NAMALWA (cell line): Measurements from ENCODE around the gene SMIM10L1.

Experiments
- DNase-seq: peaks from one replicate; pipeline ENCODE4 v3.0.0-alpha.2; 2015; ENCODE audit warnings: low spot score

The SMIM10L1 gene

DNA sequence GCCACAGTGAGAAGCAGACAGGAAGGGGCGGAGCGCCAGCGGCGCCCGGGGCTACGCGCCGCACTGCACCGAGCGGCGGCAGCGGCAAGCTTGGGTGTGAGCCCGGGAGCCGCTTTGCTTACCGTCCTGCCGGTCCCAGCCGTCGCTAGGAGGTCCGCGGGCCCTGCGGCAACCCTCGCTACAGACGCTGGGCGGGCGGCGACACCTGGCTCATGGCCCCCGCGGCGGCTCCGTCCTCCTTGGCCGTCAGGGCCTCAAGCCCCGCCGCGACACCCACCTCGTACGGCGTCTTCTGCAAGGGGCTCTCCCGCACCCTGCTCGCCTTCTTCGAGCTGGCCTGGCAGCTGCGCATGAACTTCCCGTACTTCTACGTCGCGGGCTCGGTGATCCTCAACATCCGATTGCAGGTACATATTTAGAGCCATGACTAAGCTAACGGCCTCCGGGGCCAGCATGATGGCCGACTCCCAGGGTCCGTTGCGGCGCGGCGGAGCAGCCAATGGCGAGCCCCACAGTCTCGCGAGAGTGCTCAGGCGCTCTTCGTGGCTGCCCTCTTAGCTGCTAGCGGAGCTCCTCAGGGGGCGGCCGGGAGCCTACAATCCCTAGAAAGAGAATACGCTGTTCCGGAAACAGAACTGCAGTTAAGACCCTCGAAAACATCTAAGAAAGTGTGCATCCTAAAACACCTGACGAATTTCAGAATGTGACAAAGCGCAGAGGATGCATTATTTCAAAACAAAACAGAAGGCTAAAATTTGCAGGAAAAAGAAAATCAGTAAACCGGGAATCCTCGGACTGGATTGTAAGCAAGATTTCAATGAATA lies at the start of gene SMIM10L1:
Gene SMIM10L1, plus strand, starts transcription at position 50 of the 824 bp plus-strand sequence. Its CDS starts 163 bp downstream, at position 213.
- DNase-seq = peak; percentile 97

DNA sequence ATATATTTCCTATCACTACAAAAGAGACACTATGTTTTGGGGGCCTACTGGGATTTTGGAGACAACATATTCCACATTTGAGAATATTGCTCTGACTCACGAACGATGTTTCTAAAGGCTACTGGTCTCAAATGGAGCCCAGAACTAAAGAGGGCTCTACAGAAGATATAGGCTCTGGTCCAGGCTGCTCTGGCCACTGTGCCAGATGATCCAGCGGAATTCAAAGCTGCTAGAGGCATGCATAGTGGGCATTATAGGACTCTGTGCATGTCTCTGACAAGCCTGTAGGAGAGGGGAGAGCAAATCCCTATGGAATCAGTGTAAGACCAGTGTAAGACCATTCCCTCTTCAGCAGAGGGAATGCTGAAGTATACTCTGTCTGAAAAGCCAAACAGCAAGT lies 40.6 kb upstream of the SMIM10L1 start:
- DNase-seq = no peak

DNA sequence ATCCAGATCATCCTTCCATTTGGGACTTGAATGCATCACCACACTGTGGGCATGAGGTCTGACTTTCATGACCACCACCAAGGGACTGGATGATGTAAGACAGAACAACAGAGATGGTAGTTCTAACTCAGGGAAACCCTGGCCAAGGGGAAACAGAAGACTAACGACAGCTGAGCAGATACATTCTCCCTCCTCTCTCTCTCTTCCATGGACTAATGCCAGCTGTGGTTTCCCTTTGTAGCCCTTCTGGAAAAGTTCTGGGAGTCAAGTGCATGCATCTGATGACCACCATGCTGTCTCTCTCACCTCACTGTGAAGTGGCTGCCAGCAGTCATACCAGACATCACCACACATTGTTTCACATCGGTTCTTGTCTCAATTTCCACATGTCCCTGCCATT lies 40.0 kb upstream of the SMIM10L1 start:
- DNase-seq = no peak

DNA sequence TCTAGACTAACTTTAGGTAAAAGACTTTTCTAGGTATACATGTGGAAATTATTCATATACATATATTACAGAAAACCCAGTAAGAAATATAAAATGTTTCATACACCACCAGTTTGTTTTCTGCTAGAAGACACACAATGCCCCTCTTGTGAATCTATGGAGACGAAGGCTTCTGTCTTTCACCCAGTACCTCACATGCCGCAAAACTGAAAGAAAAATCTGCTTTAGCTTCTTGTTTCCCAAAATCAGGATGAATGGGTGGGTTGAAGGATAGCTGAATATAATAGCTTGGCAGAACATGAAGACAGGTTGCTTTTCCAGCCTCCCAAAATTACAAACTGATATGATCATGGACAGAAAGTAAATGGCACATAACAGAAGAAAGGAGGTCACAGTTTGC lies 37.8 kb upstream of the SMIM10L1 start:
- no peak for DNase-seq

DNA sequence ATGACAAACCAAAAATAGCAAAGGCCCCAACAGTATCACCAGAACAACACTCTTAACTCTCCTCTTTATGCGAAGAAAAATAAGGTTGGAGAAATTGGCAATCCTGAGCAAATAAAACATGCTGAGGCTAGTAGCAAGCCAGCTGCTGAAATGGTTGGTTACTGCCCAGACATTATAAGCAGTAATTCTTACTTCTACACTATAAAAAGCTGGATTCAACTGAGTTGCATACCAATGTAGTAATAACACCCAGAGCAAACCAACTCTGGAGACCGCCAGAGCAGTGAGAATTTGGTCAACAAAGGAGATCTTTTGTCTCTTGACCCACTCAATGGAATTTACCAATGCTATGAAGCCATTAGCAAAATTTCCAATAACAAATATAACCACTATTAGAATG lies 37.2 kb upstream of the SMIM10L1 start:
- DNase-seq = no peak

DNA sequence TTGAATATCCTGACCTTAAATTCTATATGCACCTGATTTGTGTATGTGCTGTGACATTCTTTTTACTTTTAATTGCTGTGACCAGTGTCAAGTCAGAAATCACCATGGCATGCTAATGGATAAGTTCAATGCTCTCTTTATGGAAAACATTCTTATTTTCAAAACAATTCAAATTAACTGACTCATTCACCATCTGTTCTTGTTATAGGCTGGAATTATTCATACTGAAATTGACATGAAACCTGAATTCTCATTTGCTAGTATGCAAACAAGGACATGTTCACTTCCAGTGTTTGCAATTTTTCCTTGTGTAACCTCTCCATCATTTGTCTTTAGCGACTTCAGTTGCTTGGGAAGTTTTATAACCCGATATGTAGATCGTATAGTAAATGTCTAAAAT lies 36.7 kb upstream of the SMIM10L1 start, which contains the start of gene TAS2R30:
Gene TAS2R30, minus strand, starts transcription at position 340 of the 400 bp plus-strand sequence. CDS start 400 bp downstream, outside the sequence.
- no peak for DNase-seq

DNA sequence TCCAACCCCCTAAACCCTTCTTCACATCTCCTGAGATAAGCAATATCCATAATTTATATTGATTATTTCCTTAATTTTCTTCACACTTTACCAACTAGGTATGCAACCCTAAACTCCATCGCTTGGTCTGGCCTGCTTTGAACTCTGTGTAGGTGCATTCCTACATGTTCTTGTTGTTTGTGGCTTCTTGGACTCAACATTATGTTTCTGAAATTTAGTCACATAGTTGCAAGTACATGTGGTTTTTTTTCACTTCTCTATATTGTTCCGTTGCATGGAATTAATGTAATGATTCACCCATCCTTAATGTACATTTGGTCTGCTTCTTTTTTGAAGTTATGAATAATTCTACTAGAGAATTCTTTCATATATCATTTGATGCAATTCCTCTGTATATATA lies 34.9 kb upstream of the SMIM10L1 start:
- no peak for DNase-seq

DNA sequence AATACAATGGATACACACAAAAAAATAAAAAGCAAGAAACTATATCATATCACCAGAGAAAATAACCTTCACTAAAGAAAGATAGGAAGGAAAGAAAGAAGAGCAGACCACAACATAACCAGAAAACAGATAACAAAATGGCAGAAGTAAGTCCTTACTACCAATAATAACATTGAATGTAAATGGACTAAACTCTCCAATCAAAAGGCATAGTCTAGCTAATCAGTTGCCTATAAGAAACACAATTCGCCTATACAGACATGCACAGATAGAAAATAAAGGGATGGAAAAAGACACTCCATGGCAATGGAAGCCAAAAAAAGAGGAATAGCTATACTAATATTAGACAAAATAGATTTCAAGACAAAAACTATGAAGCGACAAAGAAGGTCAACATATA lies 27.6 kb upstream of the SMIM10L1 start:
- DNase-seq = no peak

DNA sequence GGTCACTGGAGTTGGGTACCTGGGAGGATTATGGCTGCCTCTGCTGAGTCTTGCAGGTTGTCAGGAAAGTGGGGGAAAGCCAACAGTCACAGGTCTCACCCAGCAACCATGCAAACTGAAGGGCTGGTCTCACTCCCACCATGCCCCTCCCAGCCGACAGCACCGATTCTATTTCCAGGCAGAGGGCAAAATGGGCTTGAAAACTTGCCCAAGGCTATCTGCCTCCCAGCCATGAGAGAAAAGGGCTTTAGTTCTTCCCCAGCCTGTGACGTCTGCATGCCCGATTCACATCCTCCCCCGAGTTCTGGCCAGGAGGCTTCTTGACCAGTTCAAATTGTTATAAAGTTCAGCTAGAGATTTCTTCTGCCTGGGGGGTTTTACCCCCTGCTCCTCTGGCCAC lies 26.7 kb upstream of the SMIM10L1 start:
- DNase-seq = no peak

DNA sequence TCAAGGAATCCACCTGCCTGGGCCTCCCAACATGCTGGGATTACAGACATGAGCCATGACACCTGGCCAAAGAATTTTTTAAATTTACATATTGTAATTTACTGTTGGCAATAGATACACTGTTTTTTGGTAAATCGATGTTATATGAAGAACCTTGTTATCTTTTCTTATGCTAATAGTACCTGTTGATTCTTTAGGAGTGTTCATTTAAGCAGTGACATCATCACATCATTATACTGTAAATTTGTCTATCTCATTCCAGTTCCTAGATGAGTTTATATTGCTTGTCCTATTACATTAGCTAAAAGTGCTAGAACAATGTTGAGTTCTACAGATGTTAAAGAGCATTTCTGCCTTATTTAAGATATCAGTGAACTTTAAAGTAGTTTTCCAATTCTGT lies 23.6 kb upstream of the SMIM10L1 start:
- DNase-seq = no peak

DNA sequence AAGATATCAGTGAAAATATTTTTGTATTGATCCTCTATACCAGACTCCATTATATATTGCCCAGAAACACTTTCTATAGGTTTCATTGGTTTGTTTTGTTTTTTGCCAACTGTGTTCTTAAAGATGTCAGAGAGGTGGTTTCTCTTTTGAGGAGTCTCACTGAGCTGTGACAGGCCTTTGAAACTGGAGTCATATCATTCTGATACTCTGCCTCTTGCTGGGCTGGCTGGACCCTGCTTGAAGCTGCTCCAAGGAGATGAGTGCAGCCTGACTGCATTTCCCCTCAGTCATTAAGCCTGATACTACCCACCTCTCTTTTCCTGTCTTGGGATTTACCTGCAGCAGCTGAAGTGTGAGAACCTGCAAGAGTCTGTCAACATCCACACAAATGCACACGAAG lies 20.2 kb upstream of the SMIM10L1 start:
- no peak for DNase-seq

DNA sequence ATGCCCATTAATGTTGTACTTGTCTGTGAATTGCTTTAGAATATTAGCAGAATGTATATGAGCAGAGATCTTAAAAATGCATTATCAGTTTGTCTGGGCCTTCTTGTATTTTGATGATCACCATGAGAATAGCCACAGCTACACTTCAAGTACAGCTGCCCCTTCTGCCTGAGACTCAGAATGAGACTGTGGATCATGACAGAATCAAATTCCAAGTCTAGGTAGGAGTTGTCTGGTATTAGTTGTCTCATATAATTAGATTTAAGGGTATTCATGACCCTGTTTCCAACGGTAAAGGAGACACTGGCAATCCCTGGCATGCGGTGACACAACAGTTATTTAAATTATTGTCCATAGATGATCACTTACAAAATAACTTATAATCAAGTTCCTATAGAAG lies 18.3 kb upstream of the SMIM10L1 start:
- DNase-seq = no peak

DNA sequence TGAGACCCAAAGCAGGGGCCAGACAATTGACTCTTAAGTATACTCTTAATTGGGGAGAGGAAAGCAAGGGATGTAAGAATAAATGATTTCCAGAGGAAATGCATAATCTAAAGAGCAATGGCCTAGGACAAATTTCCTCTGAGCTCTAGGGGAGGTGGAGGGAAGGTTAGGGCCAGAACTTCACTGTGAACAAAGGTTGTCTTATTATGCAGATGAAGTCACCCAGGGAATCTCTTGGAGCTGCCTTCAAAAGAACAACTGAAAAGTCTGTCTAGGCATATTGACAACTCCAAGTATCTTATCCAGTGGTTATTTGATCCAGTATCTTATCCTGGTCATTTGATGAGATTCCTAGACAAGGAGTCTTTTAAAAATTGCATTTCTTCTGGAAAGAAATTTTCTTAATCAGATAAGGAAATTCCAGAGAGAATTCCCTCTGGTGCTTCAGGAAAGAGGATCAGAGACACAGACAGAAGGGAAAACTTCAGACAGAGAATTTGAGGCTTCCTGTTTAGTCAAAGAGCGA lies 16.5 kb upstream of the SMIM10L1 start:
- no peak for DNase-seq

DNA sequence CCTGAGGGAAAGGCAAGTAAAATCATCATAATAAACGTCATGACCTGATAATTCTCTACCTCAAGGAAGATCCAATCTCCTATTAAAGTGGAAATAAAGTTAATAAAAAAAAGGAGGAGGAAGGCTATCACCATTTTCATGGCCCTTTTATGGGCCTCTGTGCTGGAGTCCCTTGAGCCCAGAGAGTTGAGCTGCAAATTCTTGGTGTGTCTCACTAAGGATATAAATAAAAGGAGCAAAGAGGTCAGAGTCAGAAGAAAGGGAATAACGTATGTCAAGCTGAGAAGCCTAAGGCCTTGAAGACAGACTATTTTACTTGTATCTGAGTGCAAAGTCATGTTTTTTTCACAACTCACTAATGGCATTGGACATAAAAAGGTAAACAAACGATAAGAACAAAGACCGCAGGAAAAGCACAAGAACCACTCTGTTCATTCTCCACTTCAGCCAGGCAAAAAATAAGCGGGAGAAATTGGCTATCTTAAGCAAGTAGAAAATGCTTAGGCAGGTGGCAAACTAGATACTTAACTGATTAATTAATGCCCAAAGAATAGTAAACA lies 12.0 kb upstream of the SMIM10L1 start:
- no peak for DNase-seq

DNA sequence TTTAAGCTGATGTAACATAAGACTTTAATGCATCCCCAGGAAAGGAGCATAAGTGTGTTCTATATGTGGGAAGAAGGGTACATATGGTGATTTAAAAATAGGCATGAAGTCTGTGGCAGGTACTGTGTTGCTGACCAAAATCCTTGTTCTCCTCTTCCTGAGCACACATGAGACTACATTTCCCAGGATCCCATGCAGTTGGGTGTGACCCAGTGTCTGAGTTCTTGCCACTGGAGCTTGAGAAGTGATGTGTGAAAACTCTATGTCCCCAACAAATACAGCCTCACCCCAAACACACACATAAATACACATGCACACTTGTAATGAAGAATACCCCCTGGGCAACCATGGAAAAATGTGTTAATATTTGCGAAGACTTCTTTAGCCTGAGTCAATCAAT lies 8.5 kb upstream of the SMIM10L1 start:
- DNase-seq = no peak

DNA sequence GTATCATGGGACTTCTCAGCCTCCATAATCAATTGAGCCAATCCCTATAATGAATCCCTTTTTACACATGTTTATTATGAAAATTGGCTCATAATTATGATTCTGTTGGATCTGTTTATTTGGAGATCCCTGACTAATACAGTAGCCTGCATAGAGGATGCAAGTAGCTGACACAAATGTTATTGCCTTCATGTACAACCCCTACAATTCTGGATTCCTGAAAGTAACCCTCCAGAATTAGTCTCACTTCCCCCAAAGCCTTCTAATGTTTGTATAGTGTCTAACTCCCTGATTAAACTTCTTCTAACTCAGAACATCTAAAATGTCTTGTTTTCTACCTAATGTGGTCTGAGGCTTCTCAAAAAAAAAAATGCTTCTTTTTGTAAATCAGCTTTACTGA lies 6.6 kb upstream of the SMIM10L1 start:
- DNase-seq = no peak

DNA sequence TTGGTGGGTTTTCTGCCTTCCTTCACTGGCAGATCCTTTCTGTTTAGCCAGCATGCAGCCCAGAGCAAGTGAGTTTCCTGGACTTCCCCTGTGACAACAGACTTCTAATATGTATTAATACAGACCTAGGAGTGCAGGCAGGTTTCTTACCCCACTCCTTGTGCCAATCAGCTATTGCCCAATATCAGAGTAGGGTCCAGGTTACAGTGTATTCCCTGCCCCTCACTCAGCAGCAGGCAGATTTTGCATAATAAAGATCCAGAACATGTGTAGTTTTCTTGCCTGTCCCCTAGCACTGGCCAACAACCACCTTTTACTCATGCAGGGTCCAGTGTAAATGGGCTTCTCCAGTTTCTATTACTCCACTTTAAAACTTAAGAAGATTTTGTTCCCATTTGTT lies 4.7 kb upstream of the SMIM10L1 start:
- no peak for DNase-seq

DNA sequence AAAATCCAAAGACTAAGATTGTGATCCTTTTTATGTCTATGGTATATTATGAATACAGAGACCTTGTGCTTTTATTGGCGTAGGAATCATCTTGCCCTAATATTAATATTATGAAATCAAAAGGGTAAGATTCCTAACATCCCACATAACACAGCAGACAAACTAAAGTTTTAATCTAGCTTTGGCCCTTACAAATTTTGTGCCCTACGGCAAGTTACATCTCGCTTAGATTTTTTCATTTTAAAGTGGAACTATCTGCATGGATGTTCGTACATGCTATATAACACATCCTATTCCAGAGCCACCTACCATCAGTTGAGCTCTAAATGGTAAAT lies 217 bp upstream of the SMIM10L1 start:
- DNase-seq = no peak

DNA sequence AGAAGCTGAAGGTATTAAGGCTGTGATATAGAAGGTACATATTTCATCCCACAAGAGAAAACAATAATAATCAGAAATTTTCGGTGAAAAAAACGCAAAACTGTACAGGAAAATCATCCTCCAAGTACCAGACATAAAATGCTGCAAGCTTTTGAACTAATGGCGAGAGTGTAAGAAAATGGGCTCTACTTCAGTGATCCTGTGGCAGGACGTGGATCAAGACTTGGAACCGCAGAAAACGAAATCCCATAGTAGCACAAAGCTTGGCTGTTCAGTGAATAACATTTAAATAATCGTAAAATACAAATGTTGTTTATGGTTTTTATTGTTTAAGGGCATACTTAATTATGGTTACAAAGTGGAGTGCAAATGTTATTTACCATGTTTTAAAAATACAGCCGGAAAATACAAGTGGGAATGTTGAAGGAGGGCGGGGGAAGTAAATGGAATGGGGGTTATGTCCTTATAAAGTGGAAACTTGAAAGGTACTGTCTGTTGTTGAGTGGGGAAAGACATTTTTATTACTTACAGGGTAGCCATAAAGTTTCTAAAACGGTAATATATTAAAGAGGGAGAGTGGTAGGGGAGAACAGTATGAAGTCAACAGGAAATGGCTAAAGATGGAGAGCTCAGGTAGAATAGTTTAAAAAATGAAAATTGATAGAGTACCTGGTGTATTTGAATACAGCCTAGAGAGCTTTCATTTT lies 1.1 kb downstream of the SMIM10L1 start:
- DNase-seq = peak; percentile 12

DNA sequence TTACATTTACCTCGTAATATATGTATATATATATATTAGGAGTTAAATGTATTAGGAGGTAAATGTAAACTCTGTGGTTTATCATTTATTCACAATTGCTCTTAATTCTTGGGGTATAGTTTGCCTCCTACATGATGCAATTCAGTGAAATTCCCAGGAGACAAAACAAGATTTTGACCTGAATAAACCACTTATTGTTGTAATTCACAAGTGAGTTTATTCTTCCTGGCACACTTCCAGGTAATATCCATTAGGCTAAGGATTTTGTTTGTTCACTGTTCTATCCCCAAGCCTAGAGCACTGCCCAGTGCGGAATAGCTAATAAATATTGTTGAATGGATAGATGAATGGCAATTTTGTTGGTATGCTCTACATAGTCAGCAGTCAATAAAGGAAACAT lies 3.0 kb downstream of the SMIM10L1 start:
- no peak for DNase-seq

DNA sequence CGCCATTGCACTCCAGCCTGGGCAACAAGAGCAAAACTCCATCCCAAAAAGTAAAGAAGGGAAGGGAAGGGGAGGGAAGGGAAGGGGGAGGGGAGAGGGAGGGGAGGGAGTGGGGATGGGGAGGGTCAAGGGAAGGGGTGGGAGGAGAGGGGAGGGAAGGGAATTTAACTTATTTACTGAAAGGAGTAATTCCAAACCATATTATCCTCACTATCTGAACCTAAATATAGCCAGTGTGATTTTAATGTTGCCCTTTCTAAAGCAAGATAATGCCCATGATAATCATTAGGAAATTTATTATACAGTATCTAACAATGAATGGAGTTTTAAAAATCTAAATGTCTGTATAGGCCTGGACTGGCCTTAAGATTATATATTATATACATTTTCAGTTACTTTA lies 7.3 kb downstream of the SMIM10L1 start:
- DNase-seq = no peak

DNA sequence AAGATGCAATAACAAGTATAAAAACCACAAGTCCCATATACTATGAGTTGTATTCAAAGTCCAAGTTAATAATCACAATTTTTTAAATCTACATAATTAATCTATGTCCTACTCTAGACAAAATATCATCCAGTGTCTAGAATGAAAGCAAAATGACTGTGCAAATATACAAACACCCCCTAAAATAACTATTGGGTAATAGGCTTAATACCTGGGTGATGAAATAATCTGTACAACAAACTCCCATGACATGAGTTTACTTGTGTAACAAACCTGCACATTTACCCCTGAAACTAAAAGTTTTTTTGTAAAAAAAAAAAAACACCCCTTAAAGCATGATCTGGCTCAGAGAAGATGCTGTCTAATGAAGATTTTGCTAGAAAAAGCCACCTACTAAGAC lies 11.5 kb downstream of the SMIM10L1 start:
- no peak for DNase-seq

DNA sequence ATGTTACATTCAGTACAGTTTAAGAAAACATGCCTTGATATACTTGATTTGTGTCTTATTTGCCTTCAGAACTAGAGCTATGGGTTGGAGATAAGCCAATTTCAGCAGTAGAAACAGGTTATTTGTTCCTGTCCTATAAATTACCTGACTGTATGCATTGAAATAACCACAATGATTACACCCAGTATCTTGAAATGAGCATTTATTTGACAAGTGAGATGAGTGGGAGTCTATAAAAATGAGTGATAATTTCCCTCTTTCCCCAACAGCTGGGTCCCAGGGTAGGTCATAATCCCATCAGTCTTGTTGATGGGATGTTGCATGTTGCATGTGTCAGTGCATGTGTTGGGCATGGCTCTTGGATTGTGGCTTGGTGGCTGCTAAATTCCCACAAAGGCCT lies 12.0 kb downstream of the SMIM10L1 start:
- DNase-seq = no peak
